Occipital lobe (tissue), 2 donors: ENCODE measurements around the gene MIEF2. TPM values are rescaled to one million over a fixed set of nuclear protein-coding genes. Genes with fewer than 3 reads are reported as not detected.

Source experiments
- DNase-seq: peaks from one replicate; lab custom pipeline; 2025; lab: John Stamatoyannopoulos, UW
- total RNA-seq: library from RNA; depleted of rRNA; stranded (reverse); fragments of >200 nt; gene quantifications from one replicate; pipeline ENCODE4 v1.2.3, GENCODE V29; 2014

Gene MIEF2
- total RNA-seq, 1 donor from 2014 or later, result 29.2 TPM

- DNase-seq, result no peak
Observed at GRCh38 chr17:18234853-18235380, 25.5 kb upstream of the MIEF2 start.

DNA sequence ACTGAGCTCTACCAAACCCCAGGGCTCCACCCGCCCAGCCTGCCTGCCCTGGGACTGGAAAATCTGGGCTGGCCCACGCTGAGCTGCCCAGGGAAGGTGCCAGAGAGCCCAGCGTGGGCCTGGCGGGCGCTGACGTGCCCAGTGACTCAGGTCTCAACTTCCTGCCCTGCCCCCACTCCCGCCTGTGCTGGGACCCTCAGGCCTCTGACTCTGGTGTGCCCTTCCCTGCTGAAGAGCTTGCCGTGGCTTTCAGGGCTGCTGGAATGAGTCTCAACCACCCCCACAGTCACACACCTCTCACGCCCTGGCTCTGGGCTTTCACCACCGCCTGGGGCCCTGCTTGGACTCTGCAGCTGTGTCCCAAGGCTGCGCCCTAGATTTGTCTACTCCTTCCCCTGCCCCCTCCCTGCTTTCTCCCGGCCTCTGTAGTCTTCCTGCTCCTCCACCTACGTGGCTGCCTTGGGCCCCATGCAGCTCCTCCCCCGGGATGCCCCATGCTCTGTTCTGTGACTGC is 24.7 kb upstream of the MIEF2 start:
- no peak for DNase-seq

DNA sequence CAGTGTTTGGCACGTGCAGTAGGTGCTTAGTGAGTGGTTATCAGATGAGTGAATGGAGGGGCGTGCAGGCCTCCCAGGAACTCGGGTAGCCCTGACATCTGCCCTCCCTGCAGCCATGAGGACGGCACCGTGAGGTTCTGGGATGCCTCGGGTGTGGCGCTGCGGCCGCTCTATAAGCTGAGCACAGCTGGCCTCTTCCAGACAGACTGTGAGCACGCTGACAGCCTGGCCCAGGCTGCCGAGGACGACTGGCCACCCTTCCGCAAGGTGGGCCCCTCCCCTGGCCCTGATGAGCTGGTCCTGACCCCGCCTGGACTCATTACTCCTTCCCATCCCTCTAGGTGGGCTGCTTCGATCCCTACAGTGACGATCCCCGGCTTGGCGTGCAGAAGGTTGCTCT is 24.0 kb upstream of the MIEF2 start:
- no peak for DNase-seq

- DNase-seq, result no peak
Observed at GRCh38 chr17:18237461-18237860, 23.0 kb upstream of the MIEF2 start.

GRCh38 chr17:18238299-18238698 is 22.2 kb upstream of the MIEF2 start:
- DNase-seq, result no peak

- DNase-seq, result no peak
Observed at GRCh38 chr17:18240449-18240848, 20.0 kb upstream of the MIEF2 start.

DNA sequence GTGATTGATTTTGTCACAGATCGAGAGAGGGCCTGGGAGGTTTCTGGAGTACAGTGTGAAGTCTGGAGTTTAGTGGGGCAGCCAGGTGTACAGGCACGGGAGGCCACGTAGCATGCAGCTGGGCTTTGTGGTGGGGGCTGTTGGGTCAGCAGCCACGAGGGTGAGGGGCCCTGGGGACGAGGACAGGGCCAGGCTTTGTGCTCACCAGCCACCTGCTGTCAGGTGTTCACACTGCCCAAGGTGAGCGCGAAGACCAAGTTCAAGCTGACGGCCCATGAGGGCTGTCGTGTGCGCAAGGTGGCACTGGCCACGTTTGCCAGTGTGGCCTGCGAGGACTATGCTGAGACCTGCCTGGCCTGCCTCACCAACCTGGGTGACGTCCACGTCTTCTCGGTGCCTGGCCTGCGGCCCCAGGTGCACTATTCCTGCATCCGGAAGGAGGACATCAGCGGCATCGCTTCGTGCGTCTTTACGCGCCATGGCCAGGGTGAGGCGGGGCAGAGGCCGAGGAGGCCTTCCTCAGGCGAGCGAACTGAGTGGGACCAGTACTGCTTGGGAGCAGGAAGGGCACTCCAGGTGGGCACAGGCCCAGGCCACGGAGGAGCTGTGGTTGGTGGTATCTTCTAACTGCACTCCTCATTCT is 19.1 kb upstream of the MIEF2 start:
- DNase-seq, result no peak

GRCh38 chr17:18245038-18245776 is 15.3 kb upstream of the MIEF2 start:
- no peak for DNase-seq

DNA sequence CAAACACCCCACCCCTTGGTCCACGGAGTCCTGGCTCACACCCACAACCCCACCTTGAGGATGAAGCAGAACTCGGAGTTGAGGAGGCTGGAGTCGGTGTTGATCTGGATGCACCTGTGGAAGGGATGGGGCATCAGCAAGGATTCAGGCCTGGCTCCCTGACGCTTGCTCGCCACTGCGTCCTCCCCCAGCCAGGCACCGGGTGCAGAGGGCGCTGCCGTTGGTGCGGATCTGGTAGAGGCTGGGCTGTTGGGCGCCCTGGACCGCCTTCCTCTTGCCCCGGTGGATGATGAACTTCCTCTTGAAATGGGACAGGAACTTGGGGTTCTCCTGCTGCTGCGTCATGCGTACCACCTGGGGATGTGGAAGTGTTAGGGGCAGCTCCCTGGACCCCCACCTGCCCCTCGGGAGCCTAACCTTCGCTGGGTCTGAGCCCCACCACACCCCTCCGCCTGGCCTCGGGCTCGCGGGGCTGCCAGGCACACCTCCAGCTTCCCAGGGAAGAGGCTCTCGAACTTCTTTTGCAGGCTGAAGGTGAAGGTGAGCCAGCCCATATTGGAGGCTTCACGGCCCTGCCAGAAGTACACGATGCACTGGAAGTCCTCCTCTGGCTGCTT is 14.2 kb upstream of the MIEF2 start:
- DNase-seq, result no peak

DNA sequence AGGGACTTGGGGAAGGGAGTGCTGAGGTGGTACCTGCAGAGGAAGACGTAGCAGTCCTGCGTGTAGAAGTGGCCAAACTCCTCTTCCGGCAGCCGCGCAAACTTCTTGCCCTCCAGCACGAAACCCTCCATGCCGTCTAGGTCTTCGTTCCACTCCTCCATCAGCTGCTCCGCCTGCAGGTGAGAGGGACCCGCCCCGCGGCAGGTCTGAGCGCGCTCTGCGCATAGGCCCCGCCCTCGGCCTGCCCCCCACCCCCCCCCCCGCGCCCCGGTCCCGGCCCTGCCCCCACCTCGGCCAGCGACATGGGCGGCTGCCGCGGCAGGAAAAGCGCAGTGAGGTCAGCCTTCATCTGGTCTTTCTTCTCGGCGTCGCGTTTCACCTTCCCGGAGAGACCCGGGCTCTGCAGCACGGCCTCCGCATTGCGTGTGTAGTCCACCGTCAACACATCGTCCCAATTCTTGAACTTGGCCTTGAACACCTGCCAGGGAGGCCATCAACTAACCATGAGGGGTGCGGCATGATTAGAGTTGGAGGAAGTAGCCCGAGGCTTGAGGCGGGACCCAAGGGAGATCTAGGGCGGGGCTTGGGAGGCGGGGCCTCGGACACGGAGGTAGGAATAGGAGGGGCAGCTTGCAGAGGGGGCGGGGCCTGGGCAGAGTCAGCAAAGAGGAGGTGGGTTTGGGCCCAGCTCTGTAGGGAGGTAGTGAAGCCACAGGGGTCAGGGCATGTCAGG is 13.4 kb upstream of the MIEF2 start:
- DNase-seq, result no peak

GRCh38 chr17:18247613-18248001 is 12.9 kb upstream of the MIEF2 start:
- DNase-seq, result no peak

- DNase-seq, result peak; percentile 34
Observed at GRCh38 chr17:18248300-18248731, 12.1 kb upstream of the MIEF2 start.

DNA sequence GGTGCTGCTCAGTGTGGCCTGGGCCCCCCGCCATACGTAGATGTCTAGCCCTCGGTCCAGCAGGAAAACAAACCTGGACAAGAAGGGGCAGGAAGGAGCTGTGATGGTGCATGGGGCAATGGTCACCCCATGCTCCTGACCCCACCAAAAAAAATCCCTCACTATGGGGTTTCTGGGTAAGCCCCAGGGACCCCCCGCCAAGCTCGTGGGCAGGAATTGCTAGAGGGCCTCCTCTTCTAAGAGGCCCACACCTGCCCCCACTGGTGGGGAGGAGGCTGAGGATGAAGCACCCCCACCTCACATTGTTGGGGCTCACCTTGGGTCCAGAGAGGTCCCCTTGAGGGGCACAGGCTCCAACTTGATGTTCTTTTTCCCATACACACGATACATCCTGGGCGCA is 11.7 kb upstream of the MIEF2 start:
- no peak for DNase-seq

- DNase-seq, result no peak
Observed at GRCh38 chr17:18250259-18250658, 10.2 kb upstream of the MIEF2 start.

DNA sequence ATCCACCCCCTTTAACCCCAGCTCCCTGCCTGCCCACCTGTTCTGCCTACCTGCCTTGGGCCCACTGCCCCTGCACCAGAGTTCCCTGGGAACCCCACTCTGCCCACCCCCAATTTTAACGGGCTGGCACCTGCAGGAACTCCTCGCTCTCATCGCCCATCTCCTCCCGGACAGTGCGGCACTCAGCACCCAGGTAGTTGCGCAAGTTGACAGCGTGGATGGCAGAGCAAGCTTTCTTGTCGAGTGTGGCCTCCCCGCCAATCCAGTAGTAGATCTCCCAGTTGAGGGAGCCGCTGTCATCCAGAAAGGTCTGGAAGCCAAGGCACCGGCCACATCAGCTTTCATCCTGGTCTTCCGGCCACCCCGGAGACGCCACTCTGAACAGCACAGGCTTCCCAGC is 9.8 kb upstream of the MIEF2 start:
- no peak for DNase-seq

- DNase-seq, result no peak
Observed at GRCh38 chr17:18251204-18251603, 9.3 kb upstream of the MIEF2 start.

- no peak for DNase-seq
Observed at GRCh38 chr17:18252160-18252559, 8.3 kb upstream of the MIEF2 start.

- no peak for DNase-seq
Observed at GRCh38 chr17:18253187-18253884, 7.1 kb upstream of the MIEF2 start.

DNA sequence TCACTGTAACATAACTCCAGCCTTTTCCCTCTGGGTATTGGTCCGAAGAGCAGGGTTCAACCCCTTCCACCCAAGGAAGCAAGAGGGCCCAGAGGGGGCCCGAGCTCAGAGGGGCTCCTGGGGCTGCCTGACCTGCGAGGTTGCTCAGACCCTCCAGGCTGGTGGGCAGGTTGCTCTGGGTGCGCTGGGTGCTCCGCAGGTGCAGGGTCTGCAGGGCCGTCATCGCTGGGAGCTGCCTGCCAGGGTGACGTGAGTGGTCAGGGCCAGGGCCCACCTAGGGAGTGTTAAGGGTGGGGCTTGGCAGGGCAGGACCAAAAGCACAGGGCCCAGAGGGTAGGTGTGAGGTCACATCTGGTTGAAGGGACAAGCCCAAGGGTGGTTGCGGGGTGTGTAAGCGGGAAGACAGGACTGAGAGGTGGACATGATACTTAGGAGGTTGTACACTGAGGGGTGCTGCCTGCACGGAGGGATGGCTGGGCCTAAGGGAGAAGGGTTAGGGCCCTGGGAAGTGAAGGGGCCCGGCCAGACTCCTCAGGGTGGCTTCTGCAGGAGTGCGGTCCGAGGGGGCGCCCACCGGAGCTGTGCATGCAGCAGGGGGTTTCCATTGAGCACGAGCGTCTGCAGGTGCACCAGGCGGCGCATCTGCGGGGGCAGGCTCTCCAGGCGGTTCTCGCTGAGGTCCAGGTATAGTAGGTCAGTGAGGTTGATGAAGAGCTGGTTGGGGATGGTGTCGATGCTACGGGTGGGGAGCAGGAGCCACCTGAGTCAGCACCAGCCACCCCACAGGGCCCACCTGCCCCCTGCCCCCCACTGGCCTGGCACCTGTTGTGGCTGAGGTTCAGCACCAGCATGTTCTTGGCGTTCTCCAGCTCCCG is 6.3 kb upstream of the MIEF2 start:
- no peak for DNase-seq
